Liver (tissue), 9 donors: ENCODE data around the gene TMEM116. TPM values are rescaled to one million over a fixed set of nuclear protein-coding genes. Genes with fewer than 3 reads are reported as not detected.

Source experiments
- DNase-seq: peaks from one replicate; pipeline ENCODE4 v3.0.0-alpha.2; 2017; ENCODE audit warnings: low spot score
- H3K27ac ChIP-seq, 2 donors: one replicate each; pipeline ENCODE4 v1.7.0; 2013; ENCODE audit warnings: inconsistent platforms in 2 of 2, low read length in 2 of 2, control low read depth in 1 of 2, low read depth in 1 of 2, mild to moderate bottlenecking in 1 of 2
- H3K27me3 ChIP-seq, 4 donors: one replicate each; pipeline versions ENCODE4 v1.6.1 to v1.7.0; 2013; ENCODE audit warnings: low read length in 3 of 4, inconsistent platforms in 1 of 4, mild to moderate bottlenecking in 1 of 4, moderate library complexity in 1 of 4; ENCODE audit not compliant: control insufficient read depth in 4 of 4, insufficient read depth in 4 of 4
- H3K36me3 ChIP-seq, 4 donors: one replicate each; pipeline versions ENCODE4 v1.6.1 to v1.7.0; 2013; ENCODE audit warnings: low read length in 3 of 4, mild to moderate bottlenecking in 3 of 4, low read depth in 1 of 4, moderate library complexity in 1 of 4; ENCODE audit not compliant: control insufficient read depth in 4 of 4, insufficient read depth in 3 of 4
- H3K4me1 ChIP-seq, 4 donors: one replicate each; pipeline versions ENCODE4 v1.6.1 to v1.7.0; 2013; ENCODE audit warnings: low read length in 3 of 4, mild to moderate bottlenecking in 3 of 4, moderate library complexity in 1 of 4; ENCODE audit not compliant: control insufficient read depth in 4 of 4, insufficient read depth in 4 of 4
- H3K4me3 ChIP-seq, 3 donors: one replicate each; pipeline versions ENCODE4 v1.6.1 to v1.7.0; 2013; ENCODE audit warnings: low read length in 3 of 3, control low read depth in 1 of 3, low read depth in 1 of 3, mild to moderate bottlenecking in 1 of 3
- H3K9ac ChIP-seq, 2 donors: one replicate each; pipeline ENCODE4 v1.7.0; 2013; ENCODE audit warnings: low read length in 2 of 2, mild to moderate bottlenecking in 2 of 2, moderate library complexity in 2 of 2, control low read depth in 1 of 2, low read depth in 1 of 2
- H3K9me3 ChIP-seq, 4 donors: one replicate each; pipeline versions ENCODE4 v1.6.1 to v1.7.0; 2013; ENCODE audit warnings: low read length in 3 of 4; ENCODE audit not compliant: control insufficient read depth in 4 of 4
- EGR1 ChIP-seq, 2 donors: IDR thresholded peaks; 2 replicates each; pipeline ENCODE4 v1.6.1; 2016 to 2018; ENCODE audit warnings: antibody characterized with exemption in 2 of 2, low read depth in 2 of 2
- FOXA1 ChIP-seq: IDR thresholded peaks from 2 replicates; pipeline ENCODE4 v1.6.1; 2016; ENCODE audit warnings: antibody characterized with exemption
- FOXA2 ChIP-seq: IDR thresholded peaks from 2 replicates; pipeline ENCODE4 v1.6.1; 2016; ENCODE audit warnings: antibody characterized with exemption
- GABPA ChIP-seq, 2 donors: IDR thresholded peaks in 1 of 2; conservative IDR thresholded peaks in 1 of 2; 2 replicates each; pipeline ENCODE4 v1.6.1; 2016; ENCODE audit warnings: antibody characterized with exemption in 2 of 2, mild to moderate bottlenecking in 1 of 2, moderate library complexity in 1 of 2
- HNF4A ChIP-seq, 2 donors: conservative IDR thresholded peaks; 2 replicates each; pipeline ENCODE4 v1.6.1; 2016; ENCODE audit warnings: antibody characterized with exemption in 2 of 2, mild to moderate bottlenecking in 2 of 2
- HNF4G ChIP-seq: IDR thresholded peaks from 2 replicates; pipeline ENCODE4 v1.6.1; 2016; ENCODE audit warnings: antibody characterized with exemption
- JUND ChIP-seq, 2 donors: IDR thresholded peaks; 2 replicates each; pipeline ENCODE4 v1.6.1; 2016; ENCODE audit warnings: antibody characterized with exemption in 2 of 2
- NR2F2 ChIP-seq: IDR thresholded peaks from 2 replicates; pipeline ENCODE4 v1.6.1; 2016; ENCODE audit warnings: antibody characterized with exemption
- RAD21 ChIP-seq, 2 donors: IDR thresholded peaks; 2 replicates each; pipeline ENCODE4 v1.6.1; 2016; ENCODE audit warnings: antibody characterized with exemption in 2 of 2, mild to moderate bottlenecking in 2 of 2
- SP1 ChIP-seq: IDR thresholded peaks from 2 replicates; pipeline ENCODE4 v1.6.1; 2018; ENCODE audit warnings: antibody characterized with exemption, mild to moderate bottlenecking
- TAF1 ChIP-seq: conservative IDR thresholded peaks from 2 replicates; pipeline ENCODE4 v1.6.1; 2016; ENCODE audit warnings: antibody characterized with exemption, mild to moderate bottlenecking
- YY1 ChIP-seq: IDR thresholded peaks from 2 replicates; pipeline ENCODE4 v1.6.1; 2016; ENCODE audit warnings: antibody characterized with exemption, mild to moderate bottlenecking
- WGBS: extraction: QIAGEN DNeasy Blood & Tissue Kit; methylation state at CpG from one replicate; pipeline ENCODE4 v1.1.7; 2013; 5-methylcytosine and 5-hydroxymethylcytosine counted together
- polyA plus RNA-seq, 2 donors: library from polyadenylated mRNA; stranded (reverse) in 1 of 2; unstranded in 1 of 2; fragments of 200-250 nt in 1 of 2; fragments of >200 nt in 1 of 2; fragmentation: Nextera tagmentation in 1 of 2; extraction: Ambion mirVana in 1 of 2; gene quantifications; one replicate each; pipeline versions ENCODE4 v1.2.1 to v1.2.3, GENCODE V29; 2013 to 2015
- total RNA-seq, 2 donors: library from RNA; depleted of rRNA; stranded (reverse); fragments of >200 nt; gene quantifications; one replicate each; pipeline ENCODE4 v1.2.3, GENCODE V29; 2014
- TF ChIP-seq, protein P1 (sequence below): fragments of 150-350 bp; IDR thresholded peaks from 2 replicates; pipeline ENCODE4 v1.5.1; 2017; ENCODE audit warnings: improper control_type of control experiment, low read depth, low read length; ENCODE audit not compliant: missing input control
- TF ChIP-seq, protein P2 (sequence below): IDR thresholded peaks from 2 replicates; pipeline ENCODE4 v1.6.1; 2016; ENCODE audit warnings: antibody characterized with exemption, mild to moderate bottlenecking
- TF ChIP-seq, protein P3 (sequence below): IDR thresholded peaks from 2 replicates; pipeline ENCODE4 v1.6.1; 2016; ENCODE audit warnings: antibody characterized with exemption
- TF ChIP-seq, protein P4 (sequence below): IDR thresholded peaks from 2 replicates; pipeline ENCODE4 v1.6.1; 2016; ENCODE audit warnings: antibody characterized with exemption
- donor health status: healthy.
- donor health status: healthy.
- donor health status: healthy.
- donor health status: healthy.
- donor health status: healthy.

Gene TMEM116
- total and polyA plus RNA-seq, 4 donors: 4.9 to 11.6 (median 6.6) TPM

DNA sequence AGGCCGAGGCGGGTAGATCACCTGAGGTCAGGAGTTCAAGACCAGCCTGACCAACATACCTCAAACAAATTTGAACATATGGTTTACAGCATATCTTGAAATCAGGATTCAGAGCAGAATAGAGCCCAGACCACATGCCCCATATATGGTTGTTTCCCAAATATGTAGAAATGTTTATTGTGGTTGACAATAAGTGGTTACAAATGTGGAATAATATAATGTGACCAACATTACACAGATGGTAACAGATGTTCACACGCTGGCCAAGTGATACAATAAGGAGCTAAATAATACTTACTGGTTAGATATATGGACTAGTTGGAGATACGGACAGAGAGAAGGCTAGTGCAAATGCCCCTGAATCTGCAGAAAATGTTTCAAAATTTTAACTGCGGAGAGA is 85.6 kb downstream of the TMEM116 start (continued):
- TF ChIP-seq NR2F2: no peak
- no peak for TF ChIP-seq RAD21 (IDR thresholded peaks at IDR 0.05)
- TF ChIP-seq YY1: no peak
- TF ChIP-seq TAF1: no peak
- TF ChIP-seq EGR1 (IDR thresholded peaks at IDR 0.05; ENCODE audit: low read depth in 2 of 2): no peak

DNA sequence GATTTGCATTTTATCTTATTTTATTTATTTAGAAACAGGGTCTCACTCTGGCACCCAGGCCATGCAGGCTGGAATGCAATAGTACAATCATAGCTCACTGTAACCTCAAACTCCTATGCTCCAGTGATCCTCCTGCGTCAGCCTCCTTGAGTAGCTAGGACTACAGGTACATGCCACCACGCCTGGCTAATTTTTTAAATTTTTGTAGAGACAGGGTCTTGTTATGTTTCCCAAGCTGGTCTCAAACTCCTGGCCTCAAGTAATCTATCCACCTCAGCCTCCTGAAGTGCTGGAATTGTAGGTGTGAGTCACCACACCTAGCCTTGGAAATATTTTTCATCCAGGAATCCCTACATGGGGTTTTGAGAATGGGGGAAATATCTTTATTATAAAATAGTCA is 86.3 kb downstream of the TMEM116 start:
- H3K27me3 ChIP-seq: no peaks in the 10 kb centered on the region
- no peaks in the 10 kb centered on the region for H3K9me3 ChIP-seq
- TF ChIP-seq FOXA2 (no peak), HNF4G (no peak), RAD21 (IDR thresholded peaks at IDR 0.05) (no peak), SP1 (no peak), GABPA (IDR thresholded peaks at IDR 0.05 in 1 of 2, conservative IDR thresholded peaks at IDR 0.05 in 1 of 2) (no peak), TAF1 (no peak), NR2F2 (no peak), EGR1 (IDR thresholded peaks at IDR 0.05; ENCODE audit: low read depth in 2 of 2) (no peak), HNF4A (conservative IDR thresholded peaks at IDR 0.05) (no peak)
- TF ChIP-seq, protein P1, sequence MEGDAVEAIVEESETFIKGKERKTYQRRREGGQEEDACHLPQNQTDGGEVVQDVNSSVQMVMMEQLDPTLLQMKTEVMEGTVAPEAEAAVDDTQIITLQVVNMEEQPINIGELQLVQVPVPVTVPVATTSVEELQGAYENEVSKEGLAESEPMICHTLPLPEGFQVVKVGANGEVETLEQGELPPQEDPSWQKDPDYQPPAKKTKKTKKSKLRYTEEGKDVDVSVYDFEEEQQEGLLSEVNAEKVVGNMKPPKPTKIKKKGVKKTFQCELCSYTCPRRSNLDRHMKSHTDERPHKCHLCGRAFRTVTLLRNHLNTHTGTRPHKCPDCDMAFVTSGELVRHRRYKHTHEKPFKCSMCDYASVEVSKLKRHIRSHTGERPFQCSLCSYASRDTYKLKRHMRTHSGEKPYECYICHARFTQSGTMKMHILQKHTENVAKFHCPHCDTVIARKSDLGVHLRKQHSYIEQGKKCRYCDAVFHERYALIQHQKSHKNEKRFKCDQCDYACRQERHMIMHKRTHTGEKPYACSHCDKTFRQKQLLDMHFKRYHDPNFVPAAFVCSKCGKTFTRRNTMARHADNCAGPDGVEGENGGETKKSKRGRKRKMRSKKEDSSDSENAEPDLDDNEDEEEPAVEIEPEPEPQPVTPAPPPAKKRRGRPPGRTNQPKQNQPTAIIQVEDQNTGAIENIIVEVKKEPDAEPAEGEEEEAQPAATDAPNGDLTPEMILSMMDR: no peak
- TF ChIP-seq, protein P2, sequence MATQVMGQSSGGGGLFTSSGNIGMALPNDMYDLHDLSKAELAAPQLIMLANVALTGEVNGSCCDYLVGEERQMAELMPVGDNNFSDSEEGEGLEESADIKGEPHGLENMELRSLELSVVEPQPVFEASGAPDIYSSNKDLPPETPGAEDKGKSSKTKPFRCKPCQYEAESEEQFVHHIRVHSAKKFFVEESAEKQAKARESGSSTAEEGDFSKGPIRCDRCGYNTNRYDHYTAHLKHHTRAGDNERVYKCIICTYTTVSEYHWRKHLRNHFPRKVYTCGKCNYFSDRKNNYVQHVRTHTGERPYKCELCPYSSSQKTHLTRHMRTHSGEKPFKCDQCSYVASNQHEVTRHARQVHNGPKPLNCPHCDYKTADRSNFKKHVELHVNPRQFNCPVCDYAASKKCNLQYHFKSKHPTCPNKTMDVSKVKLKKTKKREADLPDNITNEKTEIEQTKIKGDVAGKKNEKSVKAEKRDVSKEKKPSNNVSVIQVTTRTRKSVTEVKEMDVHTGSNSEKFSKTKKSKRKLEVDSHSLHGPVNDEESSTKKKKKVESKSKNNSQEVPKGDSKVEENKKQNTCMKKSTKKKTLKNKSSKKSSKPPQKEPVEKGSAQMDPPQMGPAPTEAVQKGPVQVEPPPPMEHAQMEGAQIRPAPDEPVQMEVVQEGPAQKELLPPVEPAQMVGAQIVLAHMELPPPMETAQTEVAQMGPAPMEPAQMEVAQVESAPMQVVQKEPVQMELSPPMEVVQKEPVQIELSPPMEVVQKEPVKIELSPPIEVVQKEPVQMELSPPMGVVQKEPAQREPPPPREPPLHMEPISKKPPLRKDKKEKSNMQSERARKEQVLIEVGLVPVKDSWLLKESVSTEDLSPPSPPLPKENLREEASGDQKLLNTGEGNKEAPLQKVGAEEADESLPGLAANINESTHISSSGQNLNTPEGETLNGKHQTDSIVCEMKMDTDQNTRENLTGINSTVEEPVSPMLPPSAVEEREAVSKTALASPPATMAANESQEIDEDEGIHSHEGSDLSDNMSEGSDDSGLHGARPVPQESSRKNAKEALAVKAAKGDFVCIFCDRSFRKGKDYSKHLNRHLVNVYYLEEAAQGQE: no peak
- WGBS: 97% methylated on average over 2 of the region's 2 CpGs
- no peak overlapping the region for H3K27ac ChIP-seq
- H3K9ac ChIP-seq: no peak overlapping the region
- H3K36me3 ChIP-seq: peaks cover 0 to 4% (median 0%) of the 10 kb centered on the region in 4 donors
- DNase-seq: no peak
- no peaks in the 10 kb centered on the region for H3K4me1 ChIP-seq
- no peak overlapping the region for H3K4me3 ChIP-seq

DNA sequence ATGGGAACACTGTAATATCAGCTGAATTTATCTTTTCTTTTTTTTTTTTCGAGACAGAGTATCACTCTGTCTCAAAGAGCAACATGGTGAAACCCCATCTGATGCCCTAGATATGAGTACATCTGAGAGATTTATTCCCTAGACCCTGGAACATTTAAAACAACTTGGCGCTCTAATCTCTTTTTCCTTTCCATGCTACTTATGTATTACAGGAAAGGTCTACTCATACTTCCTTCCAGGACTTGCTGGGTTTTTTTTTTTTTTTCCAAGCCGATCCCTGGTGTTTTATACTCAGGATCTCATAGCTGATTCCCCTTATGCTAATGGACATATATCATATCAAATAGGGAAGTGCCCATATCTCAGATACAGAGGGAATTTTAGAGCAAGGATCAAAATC is 87.8 kb downstream of the TMEM116 start:
- DNase-seq: no peak
- H3K36me3 ChIP-seq: no peaks in the 10 kb centered on the region
- H3K9ac ChIP-seq: no peak overlapping the region
- no peak overlapping the region for H3K27ac ChIP-seq
- TF ChIP-seq FOXA1: no peak
- TF ChIP-seq HNF4G: no peak
- no peak for TF ChIP-seq HNF4A (conservative IDR thresholded peaks at IDR 0.05)
- no peak for TF ChIP-seq JUND (IDR thresholded peaks at IDR 0.05)
- no peak for TF ChIP-seq EGR1 (IDR thresholded peaks at IDR 0.05; ENCODE audit: low read depth in 2 of 2)
- TF ChIP-seq, protein P3, sequence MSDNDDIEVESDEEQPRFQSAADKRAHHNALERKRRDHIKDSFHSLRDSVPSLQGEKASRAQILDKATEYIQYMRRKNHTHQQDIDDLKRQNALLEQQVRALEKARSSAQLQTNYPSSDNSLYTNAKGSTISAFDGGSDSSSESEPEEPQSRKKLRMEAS: no peak
- TF ChIP-seq, protein P2: no peak
- TF ChIP-seq, protein P4, sequence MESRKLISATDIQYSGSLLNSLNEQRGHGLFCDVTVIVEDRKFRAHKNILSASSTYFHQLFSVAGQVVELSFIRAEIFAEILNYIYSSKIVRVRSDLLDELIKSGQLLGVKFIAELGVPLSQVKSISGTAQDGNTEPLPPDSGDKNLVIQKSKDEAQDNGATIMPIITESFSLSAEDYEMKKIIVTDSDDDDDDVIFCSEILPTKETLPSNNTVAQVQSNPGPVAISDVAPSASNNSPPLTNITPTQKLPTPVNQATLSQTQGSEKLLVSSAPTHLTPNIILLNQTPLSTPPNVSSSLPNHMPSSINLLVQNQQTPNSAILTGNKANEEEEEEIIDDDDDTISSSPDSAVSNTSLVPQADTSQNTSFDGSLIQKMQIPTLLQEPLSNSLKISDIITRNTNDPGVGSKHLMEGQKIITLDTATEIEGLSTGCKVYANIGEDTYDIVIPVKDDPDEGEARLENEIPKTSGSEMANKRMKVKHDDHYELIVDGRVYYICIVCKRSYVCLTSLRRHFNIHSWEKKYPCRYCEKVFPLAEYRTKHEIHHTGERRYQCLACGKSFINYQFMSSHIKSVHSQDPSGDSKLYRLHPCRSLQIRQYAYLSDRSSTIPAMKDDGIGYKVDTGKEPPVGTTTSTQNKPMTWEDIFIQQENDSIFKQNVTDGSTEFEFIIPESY: no peak
- TF ChIP-seq, protein P1: no peak
- TF ChIP-seq SP1: no peak
- no peak for TF ChIP-seq NR2F2
- TF ChIP-seq YY1: no peak
- no peak for TF ChIP-seq GABPA (IDR thresholded peaks at IDR 0.05 in 1 of 2, conservative IDR thresholded peaks at IDR 0.05 in 1 of 2)
- no peaks in the 10 kb centered on the region for H3K27me3 ChIP-seq
- H3K9me3 ChIP-seq: no peaks in the 10 kb centered on the region
- H3K4me1 ChIP-seq: no peaks in the 10 kb centered on the region
- no peak overlapping the region for H3K4me3 ChIP-seq
- WGBS: 80% methylated on average over 3 of the region's 3 CpGs
